ENCODE measurements around the gene IMP4. TPM values are rescaled to one million over a fixed set of nuclear protein-coding genes. Genes with fewer than 3 reads are reported as not detected.

Gene IMP4
- total and polyA plus RNA-seq, 2 of the 4 experiments (the other 2 are of a cell fraction), result 154 to 169 TPM

DNA sequence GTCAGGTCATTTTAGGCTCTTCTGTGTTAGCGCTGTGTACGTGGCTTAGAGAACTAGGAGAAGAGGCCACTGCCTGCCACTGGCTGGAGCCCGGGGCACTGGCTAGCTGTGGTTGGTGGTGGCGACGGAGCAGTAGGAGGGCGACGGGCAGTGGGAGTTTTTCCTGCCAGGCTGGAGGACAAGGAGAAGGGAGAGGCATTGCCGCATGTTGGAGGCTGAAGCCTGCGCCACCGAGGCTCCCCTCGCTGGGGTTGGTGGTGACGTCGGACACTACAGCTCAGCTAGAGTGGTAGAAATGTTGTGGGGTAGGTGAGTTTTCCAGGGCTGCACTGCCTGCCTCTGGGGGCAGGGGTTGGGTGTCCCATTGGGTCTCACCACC lies 41.7 kb upstream of the IMP4 start:
- CTCF ChIA-PET, result no interaction called here
- Histone ChIP-seq H2BK5ac (ENCODE audit: low read depth, low read length, poor library complexity, severe bottlenecking) (no peak overlapping the region), H3K4me3 (ENCODE audit: insufficient read depth, low read depth, low read length) (no peak overlapping the region), H3K27ac (ENCODE audit: insufficient read depth, low read length) (no peak overlapping the region), H4K8ac (ENCODE audit: low read depth in 2 of 2, low read length in 2 of 2) (no peak overlapping the region), H3K79me1 (ENCODE audit: low read depth in 1 of 2, low read length in 2 of 2) (no peaks in the 10 kb centered on the region), H3K9me1 (ENCODE audit: insufficient read depth, low read length) (no peaks in the 10 kb centered on the region), H2AFZ (replicated peaks; ENCODE audit: low read length, poor library complexity) (no peak overlapping the region), H3K18ac (ENCODE audit: low read depth, low read length) (no peak overlapping the region), H3K23ac (ENCODE audit: low read depth, low read length) (no peak overlapping the region), H2BK20ac (ENCODE audit: low read depth, low read length) (no peak overlapping the region), H3K4ac (ENCODE audit: low read depth, low read length) (no peak overlapping the region), H2AK9ac (replicated peaks; ENCODE audit: low read depth, low read length, poor library complexity) (no peak overlapping the region), H3K14ac (replicated peaks; ENCODE audit: low read depth, low read length) (no peak overlapping the region), H3K9me3 (ENCODE audit: control insufficient read depth, insufficient read depth, low read length) (no peaks in the 10 kb centered on the region), H2AK5ac (ENCODE audit: low read depth, low read length) (no peak overlapping the region), H3K36me3 (ENCODE audit: control insufficient read depth, insufficient read depth, low read length) (no peaks in the 10 kb centered on the region), H3K9ac (ENCODE audit: low read depth, low read length) (no peak overlapping the region), H3K27me3 (ENCODE audit: control insufficient read depth, insufficient read depth, low read length) (no peaks in the 10 kb centered on the region; the same call in 1 of the 2 replicates), H2BK120ac (ENCODE audit: low read depth, low read length) (no peak overlapping the region), H4K20me1 (ENCODE audit: insufficient read depth, low read length) (no peaks in the 10 kb centered on the region), H4K91ac (ENCODE audit: insufficient read depth, low read depth, low read length) (no peak overlapping the region), H4K5ac (ENCODE audit: low read depth, low read length) (no peak overlapping the region), H3K56ac (ENCODE audit: extremely low read depth, insufficient read depth, low read length) (no peak overlapping the region), H3K4me2 (ENCODE audit: low read depth, low read length) (no peak overlapping the region), H2BK15ac (ENCODE audit: low read depth, low read length) (no peak overlapping the region), H3K4me1 (ENCODE audit: control insufficient read depth, insufficient read depth, low read length) (no peaks in the 10 kb centered on the region)
- in situ Hi-C loops (cut with MboI; ENCODE audit: low sequenced_read_pairs) (no loop called here), dilution Hi-C loops (cut with HindIII; ENCODE audit: low sequenced_read_pairs, unreplicated experiment) (no loop called here), intact Hi-C loops (cut with micrococcal nuclease) (no loop called here)
- POLR2A ChIA-PET (ENCODE audit: unreplicated experiment), result no interaction called here
- DNase-seq, result no peak
- BruUV-seq (replicated peaks), result no TSS peak
- ATAC-seq (ENCODE audit: low read depth), result no peak
- 100% methylated on average over 2 of the region's 13 CpGs; no CpG with 5 or more reads in 1 of the 2 experiments for WGBS, 2 experiments (ENCODE audit: extremely low coverage in 2 of 2, insufficient read length in 1 of 2)
- TF ChIP-seq RAD21 (IDR thresholded peaks at IDR 0.05; ENCODE audit: low read length), result no peak
- TF ChIP-seq POLR2A (IDR thresholded peaks at IDR 0.05; ENCODE audit: low read depth, low read length), result no peak
- no peak for TF ChIP-seq RCOR1 (IDR thresholded peaks at IDR 0.05; ENCODE audit: insufficient replicate concordance, low read length)
- TF ChIP-seq SMC3 (IDR thresholded peaks at IDR 0.05; ENCODE audit: low read depth, low read length), result no peak
- no peak for TF ChIP-seq MAFK (IDR thresholded peaks at IDR 0.05; ENCODE audit: low read depth, low read length)
- TF ChIP-seq CTCF (conservative IDR thresholded peaks at IDR 0.05; ENCODE audit: low read depth, low read length), result no peak
- TF ChIP-seq CHD1 (IDR thresholded peaks at IDR 0.05; ENCODE audit: low read depth, low read length), result no peak
- TF ChIP-seq CEBPB (IDR thresholded peaks at IDR 0.05; ENCODE audit: low read depth, low read length), result no peak
- TF ChIP-seq, protein P1, sequence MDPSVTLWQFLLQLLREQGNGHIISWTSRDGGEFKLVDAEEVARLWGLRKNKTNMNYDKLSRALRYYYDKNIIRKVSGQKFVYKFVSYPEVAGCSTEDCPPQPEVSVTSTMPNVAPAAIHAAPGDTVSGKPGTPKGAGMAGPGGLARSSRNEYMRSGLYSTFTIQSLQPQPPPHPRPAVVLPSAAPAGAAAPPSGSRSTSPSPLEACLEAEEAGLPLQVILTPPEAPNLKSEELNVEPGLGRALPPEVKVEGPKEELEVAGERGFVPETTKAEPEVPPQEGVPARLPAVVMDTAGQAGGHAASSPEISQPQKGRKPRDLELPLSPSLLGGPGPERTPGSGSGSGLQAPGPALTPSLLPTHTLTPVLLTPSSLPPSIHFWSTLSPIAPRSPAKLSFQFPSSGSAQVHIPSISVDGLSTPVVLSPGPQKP (IDR thresholded peaks at IDR 0.05; ENCODE audit: borderline replicate concordance, low read depth, low read length), result no peak
- TF ChIP-seq RFX5 (IDR thresholded peaks at IDR 0.05; ENCODE audit: low read depth, low read length), result no peak
- no peak for TF ChIP-seq NFE2L2 (IDR thresholded peaks at IDR 0.05; ENCODE audit: low read depth, low read length)
- no peak for TF ChIP-seq MAZ (IDR thresholded peaks at IDR 0.05; ENCODE audit: borderline replicate concordance, low read depth, low read length)
- no peak for TF ChIP-seq BHLHE40 (IDR thresholded peaks at IDR 0.05; ENCODE audit: low read depth, low read length)
- no peak for TF ChIP-seq MXI1 (IDR thresholded peaks at IDR 0.05; ENCODE audit: borderline replicate concordance, low read depth, low read length)
- TF ChIP-seq USF2 (IDR thresholded peaks at IDR 0.05; ENCODE audit: low read depth, low read length), result no peak
- no peak for TF ChIP-seq FOS (IDR thresholded peaks at IDR 0.05; ENCODE audit: low read depth, low read length)
